Measurements from ENCODE around the gene SNCB. TPM values are rescaled to one million over a fixed set of nuclear protein-coding genes. Genes with fewer than 3 reads are reported as not detected.

The SNCB gene
- total RNA-seq, 2 experiments from 2014 or later, result not detected

- Mint-ChIP-seq H3K4me3 (no peak overlapping the region), H3K4me1 (ENCODE audit: low read depth) (no peaks in the 10 kb centered on the region), H3K27me3 (peaks cover 31% of the 10 kb centered on the region), H3K36me3 (ENCODE audit: low read depth) (no peaks in the 10 kb centered on the region), H3K9me3 (no peaks in the 10 kb centered on the region), H3K27ac (no peak overlapping the region)
- Histone ChIP-seq H3K4me3 (ENCODE audit: low read length) (no peak overlapping the region), H3K36me3 (ENCODE audit: insufficient read depth, low read length) (no peaks in the 10 kb centered on the region), H3K27ac (ENCODE audit: low read depth in 1 of 2, low read length in 2 of 2) (no peak overlapping the region), H3K9me3 (ENCODE audit: control insufficient read depth in 1 of 2, insufficient read depth in 1 of 2, low read length in 2 of 2) (peaks cover 0 to 5% of the 10 kb centered on the region in 2 experiments), H3K4me1 (ENCODE audit: insufficient read depth, low read length) (no peaks in the 10 kb centered on the region), H3K27me3 (ENCODE audit: control insufficient read depth in 1 of 2, insufficient read depth in 2 of 2, low read length in 2 of 2) (peaks cover 8 to 11% of the 10 kb centered on the region in 2 experiments)
- no peak for ATAC-seq (ENCODE audit: poor library complexity)
- intact Hi-C loops (cut with DNase I, micrococcal nuclease), result no loop called here
- POLR2A ChIA-PET, result no interaction called here
- TF ChIP-seq CTCF (IDR thresholded peaks at IDR 0.05), result no peak
- CTCF ChIA-PET, result no interaction called here
- no peak for DNase-seq
Observed at GRCh38 chr5:176639208-176639607, 8.9 kb upstream of the SNCB start.

GRCh38 chr5:176638437-176638836 is 8.1 kb upstream of the SNCB start:
- H3K27me3 ChIP-seq (ENCODE audit: control insufficient read depth in 1 of 2, insufficient read depth in 2 of 2, low read length in 2 of 2), result peaks cover 16 to 19% of the 10 kb centered on the region in 2 experiments
- peaks cover 0 to 5% of the 10 kb centered on the region in 2 experiments for H3K9me3 ChIP-seq (ENCODE audit: control insufficient read depth in 1 of 2, insufficient read depth in 1 of 2, low read length in 2 of 2)
- TF ChIP-seq CTCF (IDR thresholded peaks at IDR 0.05), result no peak
- intact Hi-C loops (cut with DNase I, micrococcal nuclease), result no loop called here
- POLR2A ChIA-PET, result no interaction called here
- DNase-seq (no peak), ATAC-seq (ENCODE audit: poor library complexity) (no peak)
- CTCF ChIA-PET, result no interaction called here
- no peak overlapping the region for H3K27ac Mint-ChIP-seq
- H3K27ac ChIP-seq (ENCODE audit: low read depth in 1 of 2, low read length in 2 of 2), result no peak overlapping the region
- no peaks in the 10 kb centered on the region for H3K36me3 Mint-ChIP-seq (ENCODE audit: low read depth)
- H3K9me3 Mint-ChIP-seq, result no peaks in the 10 kb centered on the region
- peaks cover 38% of the 10 kb centered on the region for H3K27me3 Mint-ChIP-seq
- no peaks in the 10 kb centered on the region for H3K4me1 Mint-ChIP-seq (ENCODE audit: low read depth)
- no peaks in the 10 kb centered on the region for H3K36me3 ChIP-seq (ENCODE audit: insufficient read depth, low read length)
- no peak overlapping the region for H3K4me3 ChIP-seq (ENCODE audit: low read length)
- no peaks in the 10 kb centered on the region for H3K4me1 ChIP-seq (ENCODE audit: insufficient read depth, low read length)
- no peak overlapping the region for H3K4me3 Mint-ChIP-seq

- ATAC-seq (ENCODE audit: poor library complexity) (no peak), DNase-seq (no peak)
- Mint-ChIP-seq H3K27me3 (peaks cover 46% of the 10 kb centered on the region), H3K4me1 (ENCODE audit: low read depth) (no peaks in the 10 kb centered on the region), H3K27ac (no peak overlapping the region), H3K36me3 (ENCODE audit: low read depth) (no peaks in the 10 kb centered on the region), H3K4me3 (no peak overlapping the region), H3K9me3 (no peaks in the 10 kb centered on the region)
- H3K4me1 ChIP-seq (ENCODE audit: insufficient read depth, low read length), result no peaks in the 10 kb centered on the region
- peaks cover 0 to 5% of the 10 kb centered on the region in 2 experiments for H3K9me3 ChIP-seq (ENCODE audit: control insufficient read depth in 1 of 2, insufficient read depth in 1 of 2, low read length in 2 of 2)
- H3K27ac ChIP-seq (ENCODE audit: low read depth in 1 of 2, low read length in 2 of 2), result no peak overlapping the region
- H3K4me3 ChIP-seq (ENCODE audit: low read length), result no peak overlapping the region
- peaks cover 22 to 25% of the 10 kb centered on the region in 2 experiments for H3K27me3 ChIP-seq (ENCODE audit: control insufficient read depth in 1 of 2, insufficient read depth in 2 of 2, low read length in 2 of 2)
- intact Hi-C loops (cut with DNase I, micrococcal nuclease), result no loop called here
- TF ChIP-seq CTCF (IDR thresholded peaks at IDR 0.05), result no peak
- H3K36me3 ChIP-seq (ENCODE audit: insufficient read depth, low read length), result no peaks in the 10 kb centered on the region
- POLR2A ChIA-PET, result no interaction called here
- CTCF ChIA-PET, result no interaction called here
Observed at GRCh38 chr5:176637556-176637955, 7.2 kb upstream of the SNCB start.

All from CD4-positive, alpha-beta T cell (primary cell).